Measurements from ENCODE around the gene CA11. TPM values are rescaled to one million over a fixed set of nuclear protein-coding genes. Genes with fewer than 3 reads are reported as not detected.

CA11 gene
- total RNA-seq, 1 experiment from 2014 or later = 12.6 TPM

DNA sequence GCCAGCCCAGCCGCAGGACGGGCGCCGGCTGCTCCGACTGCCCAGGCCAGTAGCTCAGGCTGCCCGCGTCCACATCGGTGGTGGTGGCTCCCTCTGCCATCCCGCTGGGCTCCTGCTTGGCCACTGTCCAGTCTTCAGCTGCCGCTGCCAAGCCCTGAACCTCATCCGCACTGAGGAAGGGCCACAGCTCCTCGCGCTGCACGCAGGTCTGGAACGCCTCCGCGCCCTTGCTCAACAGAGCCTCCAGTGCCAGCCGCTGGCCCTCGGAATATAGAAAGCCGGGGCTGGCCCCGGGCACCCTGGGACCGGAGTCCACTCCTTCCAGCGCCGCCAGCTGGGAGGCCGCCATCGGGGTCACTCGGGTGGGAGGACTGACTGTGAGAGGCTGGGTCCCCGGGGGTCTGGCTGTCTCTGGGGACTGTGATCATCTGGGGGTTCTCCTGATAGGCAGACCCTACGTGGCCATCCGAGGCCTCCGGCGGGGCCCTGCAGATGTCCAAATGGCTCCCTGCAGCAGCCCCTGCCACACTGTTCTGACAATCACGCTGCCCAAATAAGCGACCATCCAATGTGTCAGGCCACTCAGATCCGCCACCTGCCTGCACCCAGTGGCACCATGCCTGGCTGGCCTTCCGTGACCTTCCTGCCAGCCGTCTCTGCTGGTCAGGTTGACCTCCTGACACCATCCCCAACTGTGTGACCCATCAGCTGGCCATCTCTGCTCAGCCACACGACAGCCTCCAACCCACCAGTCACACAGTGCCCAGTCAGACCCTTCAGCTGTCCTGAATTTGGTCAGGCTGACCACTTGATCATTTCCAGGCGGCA, 32.7 kb downstream of the CA11 start:
- DNase-seq (ENCODE audit: low read depth, low spot score) (no peak), ATAC-seq (peak; percentile 20)
- Histone ChIP-seq H3K27me3 (ENCODE audit: control insufficient read depth, insufficient read depth, low read length) (no peaks in the 10 kb centered on the region), H3K36me3 (ENCODE audit: control insufficient read depth, insufficient read depth, low read length) (peaks cover 4% of the 10 kb centered on the region), H3K27ac (ENCODE audit: low read length) (no peak overlapping the region), H3K9me3 (ENCODE audit: control insufficient read depth, insufficient read depth, low read depth, low read length) (no peaks in the 10 kb centered on the region), H3K4me3 (ENCODE audit: low read depth in 2 of 2, low read length in 2 of 2) (no peak overlapping the region), H3K4me1 (ENCODE audit: control insufficient read depth, insufficient read depth, low read length) (peaks cover 39% of the 10 kb centered on the region)
- CTCF ChIA-PET = no interaction called here
- intact Hi-C loops (cut with micrococcal nuclease; ENCODE audit: unreplicated experiment) = no loop called here
- TF ChIP-seq SIN3A (IDR thresholded peaks at IDR 0.05; ENCODE audit: borderline replicate concordance, insufficient read depth, low read depth, low read length) (no peak), POLR2AphosphoS5 (IDR thresholded peaks at IDR 0.05; ENCODE audit: low read depth, low read length) (no peak)
- TF ChIP-seq, protein P1, sequence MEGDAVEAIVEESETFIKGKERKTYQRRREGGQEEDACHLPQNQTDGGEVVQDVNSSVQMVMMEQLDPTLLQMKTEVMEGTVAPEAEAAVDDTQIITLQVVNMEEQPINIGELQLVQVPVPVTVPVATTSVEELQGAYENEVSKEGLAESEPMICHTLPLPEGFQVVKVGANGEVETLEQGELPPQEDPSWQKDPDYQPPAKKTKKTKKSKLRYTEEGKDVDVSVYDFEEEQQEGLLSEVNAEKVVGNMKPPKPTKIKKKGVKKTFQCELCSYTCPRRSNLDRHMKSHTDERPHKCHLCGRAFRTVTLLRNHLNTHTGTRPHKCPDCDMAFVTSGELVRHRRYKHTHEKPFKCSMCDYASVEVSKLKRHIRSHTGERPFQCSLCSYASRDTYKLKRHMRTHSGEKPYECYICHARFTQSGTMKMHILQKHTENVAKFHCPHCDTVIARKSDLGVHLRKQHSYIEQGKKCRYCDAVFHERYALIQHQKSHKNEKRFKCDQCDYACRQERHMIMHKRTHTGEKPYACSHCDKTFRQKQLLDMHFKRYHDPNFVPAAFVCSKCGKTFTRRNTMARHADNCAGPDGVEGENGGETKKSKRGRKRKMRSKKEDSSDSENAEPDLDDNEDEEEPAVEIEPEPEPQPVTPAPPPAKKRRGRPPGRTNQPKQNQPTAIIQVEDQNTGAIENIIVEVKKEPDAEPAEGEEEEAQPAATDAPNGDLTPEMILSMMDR (IDR thresholded peaks at IDR 0.05) = no peak
- in situ Hi-C loops (cut with HindIII; ENCODE audit: low pct_unique_long_range_greater_than_20kb, low sequenced_read_pairs) = no loop called here
- POLR2A ChIA-PET = no interaction called here
- no TSS peak for BruUV-seq (replicated peaks)

DNA sequence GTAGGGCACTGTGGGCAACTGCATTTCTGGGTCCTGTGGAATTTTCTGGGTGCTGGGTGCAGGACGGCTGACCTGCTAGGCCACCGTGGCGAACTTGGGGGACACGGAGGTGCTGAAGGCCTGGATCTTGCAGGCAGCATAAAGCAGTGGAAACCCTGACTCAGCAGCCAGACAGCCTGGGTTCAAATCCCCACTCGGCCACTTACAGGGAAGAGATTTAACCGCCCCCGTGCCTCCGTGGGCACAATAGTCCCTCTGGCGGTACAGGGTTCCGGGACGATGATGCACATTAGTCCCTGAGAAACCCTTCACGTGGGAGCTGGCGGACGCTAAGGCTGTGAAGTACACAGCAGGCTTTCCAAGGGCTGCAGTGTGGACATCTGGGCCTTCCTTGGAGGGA, 34.1 kb downstream of the CA11 start:
- H3K27me3 ChIP-seq (ENCODE audit: control insufficient read depth, insufficient read depth, low read length) = no peaks in the 10 kb centered on the region
- intact Hi-C loops (cut with micrococcal nuclease; ENCODE audit: unreplicated experiment) = no loop called here
- ChIA-PET CTCF (no interaction called here), POLR2A (no interaction called here)
- no peaks in the 10 kb centered on the region for H3K9me3 ChIP-seq (ENCODE audit: control insufficient read depth, insufficient read depth, low read depth, low read length)
- no peak overlapping the region for H3K27ac ChIP-seq (ENCODE audit: low read length)
- in situ Hi-C loops (cut with HindIII; ENCODE audit: low pct_unique_long_range_greater_than_20kb, low sequenced_read_pairs) = no loop called here
- no TSS peak for BruUV-seq (replicated peaks)
- H3K4me1 ChIP-seq (ENCODE audit: control insufficient read depth, insufficient read depth, low read length) = peaks cover 32% of the 10 kb centered on the region
- DNase-seq (ENCODE audit: low read depth, low spot score) = no peak
- TF ChIP-seq, protein P2, sequence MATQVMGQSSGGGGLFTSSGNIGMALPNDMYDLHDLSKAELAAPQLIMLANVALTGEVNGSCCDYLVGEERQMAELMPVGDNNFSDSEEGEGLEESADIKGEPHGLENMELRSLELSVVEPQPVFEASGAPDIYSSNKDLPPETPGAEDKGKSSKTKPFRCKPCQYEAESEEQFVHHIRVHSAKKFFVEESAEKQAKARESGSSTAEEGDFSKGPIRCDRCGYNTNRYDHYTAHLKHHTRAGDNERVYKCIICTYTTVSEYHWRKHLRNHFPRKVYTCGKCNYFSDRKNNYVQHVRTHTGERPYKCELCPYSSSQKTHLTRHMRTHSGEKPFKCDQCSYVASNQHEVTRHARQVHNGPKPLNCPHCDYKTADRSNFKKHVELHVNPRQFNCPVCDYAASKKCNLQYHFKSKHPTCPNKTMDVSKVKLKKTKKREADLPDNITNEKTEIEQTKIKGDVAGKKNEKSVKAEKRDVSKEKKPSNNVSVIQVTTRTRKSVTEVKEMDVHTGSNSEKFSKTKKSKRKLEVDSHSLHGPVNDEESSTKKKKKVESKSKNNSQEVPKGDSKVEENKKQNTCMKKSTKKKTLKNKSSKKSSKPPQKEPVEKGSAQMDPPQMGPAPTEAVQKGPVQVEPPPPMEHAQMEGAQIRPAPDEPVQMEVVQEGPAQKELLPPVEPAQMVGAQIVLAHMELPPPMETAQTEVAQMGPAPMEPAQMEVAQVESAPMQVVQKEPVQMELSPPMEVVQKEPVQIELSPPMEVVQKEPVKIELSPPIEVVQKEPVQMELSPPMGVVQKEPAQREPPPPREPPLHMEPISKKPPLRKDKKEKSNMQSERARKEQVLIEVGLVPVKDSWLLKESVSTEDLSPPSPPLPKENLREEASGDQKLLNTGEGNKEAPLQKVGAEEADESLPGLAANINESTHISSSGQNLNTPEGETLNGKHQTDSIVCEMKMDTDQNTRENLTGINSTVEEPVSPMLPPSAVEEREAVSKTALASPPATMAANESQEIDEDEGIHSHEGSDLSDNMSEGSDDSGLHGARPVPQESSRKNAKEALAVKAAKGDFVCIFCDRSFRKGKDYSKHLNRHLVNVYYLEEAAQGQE (IDR thresholded peaks at IDR 0.05; ENCODE audit: insufficient read depth in 1 of 2, low read depth in 2 of 2, low read length in 1 of 2) = no peak
- TF ChIP-seq, protein P1 (IDR thresholded peaks at IDR 0.05) = no peak
- TF ChIP-seq SIN3A (IDR thresholded peaks at IDR 0.05; ENCODE audit: borderline replicate concordance, insufficient read depth, low read depth, low read length) (no peak), POLR2AphosphoS5 (IDR thresholded peaks at IDR 0.05; ENCODE audit: low read depth, low read length) (no peak), TCF7L2 (IDR thresholded peaks at IDR 0.05; ENCODE audit: low read depth, low read length) (no peak)
- no peak overlapping the region for H3K4me3 ChIP-seq (ENCODE audit: low read depth in 2 of 2, low read length in 2 of 2)
- no peak for ATAC-seq
- H3K36me3 ChIP-seq (ENCODE audit: control insufficient read depth, insufficient read depth, low read length) = no peaks in the 10 kb centered on the region
